ENCODE measurements around the gene ARF1. TPM values are rescaled to one million over a fixed set of nuclear protein-coding genes. Genes with fewer than 3 reads are reported as not detected.

Gene ARF1
- total RNA-seq, 1 experiment from 2014 or later, result 107 TPM

- no peaks in the 10 kb centered on the region for H3K36me3 ChIP-seq (ENCODE audit: insufficient read depth, low read length)
These were observed 61.1 kb downstream of the ARF1 start for GRCh38 chr1:228143480-228144192.

GRCh38 chr1:228144193-228144992 is 61.9 kb downstream of the ARF1 start:
- H3K4me2 ChIP-seq (ENCODE audit: low read depth, low read length, poor library complexity, severe bottlenecking), result no peak overlapping the region
- H4K20me1 ChIP-seq (ENCODE audit: insufficient read depth, low read depth, low read length), result peaks cover 21% of the 10 kb centered on the region
- H3K4me3 ChIP-seq (ENCODE audit: low read length), result no peak overlapping the region
- H3K36me3 ChIP-seq (ENCODE audit: insufficient read depth, low read length), result no peaks in the 10 kb centered on the region
- H3K27me3 ChIP-seq (ENCODE audit: low read length), result no peaks in the 10 kb centered on the region
- peaks cover 59% of the 10 kb centered on the region for H3K79me2 ChIP-seq (ENCODE audit: low read length)
- H3K4me1 ChIP-seq (ENCODE audit: low read length), result peaks cover 14% of the 10 kb centered on the region
- no peaks in the 10 kb centered on the region for H3K9me3 ChIP-seq (ENCODE audit: low read length)
- H3K9me2 ChIP-seq (replicated peaks; ENCODE audit: insufficient read depth, low read length), result no peaks in the 10 kb centered on the region
- DNase-seq, result no peak
- no peak overlapping the region for H2AFZ ChIP-seq (ENCODE audit: low read length)
- H3K27ac ChIP-seq (ENCODE audit: low read length), result no peak overlapping the region
- H3K9ac ChIP-seq (ENCODE audit: low read length), result no peak overlapping the region

More at GRCh38 chr1:228143480-228144192, 61.1 kb downstream of the ARF1 start:
- Histone ChIP-seq H2AFZ (ENCODE audit: low read length) (no peak overlapping the region), H3K4me2 (ENCODE audit: low read depth, low read length, poor library complexity, severe bottlenecking) (no peak overlapping the region), H3K9me2 (replicated peaks; ENCODE audit: insufficient read depth, low read length) (no peaks in the 10 kb centered on the region), H3K4me1 (ENCODE audit: low read length) (peaks cover 19% of the 10 kb centered on the region), H4K20me1 (ENCODE audit: insufficient read depth, low read depth, low read length) (peaks cover 21% of the 10 kb centered on the region), H3K27me3 (ENCODE audit: low read length) (no peaks in the 10 kb centered on the region), H3K9ac (ENCODE audit: low read length) (no peak overlapping the region), H3K9me3 (ENCODE audit: low read length) (no peaks in the 10 kb centered on the region), H3K4me3 (ENCODE audit: low read length) (no peak overlapping the region), H3K27ac (ENCODE audit: low read length) (no peak overlapping the region), H3K79me2 (ENCODE audit: low read length) (peaks cover 59% of the 10 kb centered on the region)
- no peak for DNase-seq

DNA sequence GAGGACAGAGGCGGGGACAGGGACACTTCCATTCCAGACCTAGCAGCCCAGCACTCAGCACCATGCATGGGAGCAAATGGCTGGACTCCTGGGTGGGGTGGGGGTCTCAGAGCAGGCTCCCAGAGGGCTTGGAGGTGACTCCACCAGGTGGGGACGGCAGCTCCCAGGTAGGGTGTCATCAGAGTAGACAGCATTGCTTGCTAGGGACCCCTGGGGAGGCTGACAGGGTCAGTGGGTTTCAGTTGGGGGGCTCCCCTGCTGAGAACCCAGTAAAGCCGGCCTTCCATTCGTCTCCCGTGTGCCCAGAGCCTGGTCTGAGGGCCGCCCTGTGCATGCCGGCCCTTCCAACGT is 62.5 kb downstream of the ARF1 start:
- Histone ChIP-seq H3K9me2 (replicated peaks; ENCODE audit: insufficient read depth, low read length) (no peaks in the 10 kb centered on the region), H3K9me3 (ENCODE audit: low read length) (no peaks in the 10 kb centered on the region), H3K4me1 (ENCODE audit: low read length) (peaks cover 14% of the 10 kb centered on the region), H3K79me2 (ENCODE audit: low read length) (peaks cover 59% of the 10 kb centered on the region), H3K4me3 (ENCODE audit: low read length) (no peak overlapping the region), H4K20me1 (ENCODE audit: insufficient read depth, low read depth, low read length) (peaks cover 21% of the 10 kb centered on the region), H3K36me3 (ENCODE audit: insufficient read depth, low read length) (no peaks in the 10 kb centered on the region), H3K4me2 (ENCODE audit: low read depth, low read length, poor library complexity, severe bottlenecking) (no peak overlapping the region), H3K9ac (ENCODE audit: low read length) (no peak overlapping the region), H2AFZ (ENCODE audit: low read length) (no peak overlapping the region), H3K27me3 (ENCODE audit: low read length) (no peaks in the 10 kb centered on the region), H3K27ac (ENCODE audit: low read length) (no peak overlapping the region)
- DNase-seq, result no peak

DNA sequence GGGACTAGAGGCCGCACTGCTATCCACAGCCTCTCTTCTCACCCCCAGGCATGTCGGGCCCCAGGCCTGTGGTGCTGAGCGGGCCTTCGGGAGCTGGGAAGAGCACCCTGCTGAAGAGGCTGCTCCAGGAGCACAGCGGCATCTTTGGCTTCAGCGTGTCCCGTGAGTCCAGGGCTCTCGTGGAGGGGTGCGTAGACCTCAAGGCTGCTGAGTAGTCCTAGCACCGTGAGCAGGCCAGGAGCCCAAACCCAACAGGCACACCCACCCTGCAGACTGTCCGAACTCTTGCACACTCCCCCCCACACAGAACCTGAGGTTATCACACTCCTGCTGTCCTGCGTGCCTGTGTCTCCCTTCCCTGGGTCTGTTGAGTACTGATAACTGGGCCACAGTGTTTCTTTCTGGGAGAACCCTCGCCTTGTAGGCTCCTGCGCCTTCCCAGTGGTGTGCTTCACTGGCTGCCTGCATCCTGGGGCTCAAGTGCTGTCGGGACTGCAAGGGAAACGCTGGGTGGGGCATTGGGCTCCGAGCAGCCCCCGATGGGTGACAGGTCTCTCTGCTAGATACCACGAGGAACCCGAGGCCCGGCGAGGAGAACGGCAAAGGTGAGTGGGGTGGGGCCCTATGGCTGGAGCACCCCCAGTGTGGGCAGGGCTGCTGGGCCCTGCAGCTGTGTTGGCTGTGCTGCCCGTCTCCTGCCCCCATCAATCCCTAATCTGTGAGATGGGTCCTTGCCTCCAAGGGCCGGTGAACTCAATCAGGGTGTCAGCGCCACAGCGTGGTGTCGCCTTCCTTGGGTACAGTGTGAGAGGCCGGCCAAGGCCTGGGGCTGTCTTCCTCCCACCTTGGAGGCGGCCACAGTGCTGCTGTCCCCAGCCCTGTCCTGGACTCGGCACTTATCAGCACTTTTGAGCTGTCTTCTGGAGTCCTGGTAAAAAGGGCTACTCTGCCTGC is 63.2 kb downstream of the ARF1 start:
- DNase-seq, result no peak
- no peak overlapping the region for H3K27ac ChIP-seq (ENCODE audit: low read length)
- no peaks in the 10 kb centered on the region for H3K27me3 ChIP-seq (ENCODE audit: low read length)
- peaks cover 54% of the 10 kb centered on the region for H3K79me2 ChIP-seq (ENCODE audit: low read length)
- no peak overlapping the region for H2AFZ ChIP-seq (ENCODE audit: low read length)
- no peaks in the 10 kb centered on the region for H3K9me2 ChIP-seq (replicated peaks; ENCODE audit: insufficient read depth, low read length)
- H3K9me3 ChIP-seq (ENCODE audit: low read length), result no peaks in the 10 kb centered on the region
- H4K20me1 ChIP-seq (ENCODE audit: insufficient read depth, low read depth, low read length), result peaks cover 19% of the 10 kb centered on the region
- no peak overlapping the region for H3K9ac ChIP-seq (ENCODE audit: low read length)
- no peaks in the 10 kb centered on the region for H3K36me3 ChIP-seq (ENCODE audit: insufficient read depth, low read length)
- H3K4me3 ChIP-seq (ENCODE audit: low read length), result no peak overlapping the region
- peaks cover 14% of the 10 kb centered on the region for H3K4me1 ChIP-seq (ENCODE audit: low read length)
- no peak overlapping the region for H3K4me2 ChIP-seq (ENCODE audit: low read depth, low read length, poor library complexity, severe bottlenecking)

GRCh38 chr1:228146417-228147150 is 64.1 kb downstream of the ARF1 start:
- H3K4me2 ChIP-seq (ENCODE audit: low read depth, low read length, poor library complexity, severe bottlenecking), result no peak overlapping the region
- H2AFZ ChIP-seq (ENCODE audit: low read length), result no peak overlapping the region
- peaks cover 8% of the 10 kb centered on the region for H3K4me1 ChIP-seq (ENCODE audit: low read length)
- peaks cover 18% of the 10 kb centered on the region for H4K20me1 ChIP-seq (ENCODE audit: insufficient read depth, low read depth, low read length)
- H3K9ac ChIP-seq (ENCODE audit: low read length), result no peak overlapping the region
- no peak for DNase-seq
- H3K27me3 ChIP-seq (ENCODE audit: low read length), result no peaks in the 10 kb centered on the region
- H3K4me3 ChIP-seq (ENCODE audit: low read length), result no peak overlapping the region
- H3K27ac ChIP-seq (ENCODE audit: low read length), result no peak overlapping the region
- peaks cover 45% of the 10 kb centered on the region for H3K79me2 ChIP-seq (ENCODE audit: low read length)
- no peaks in the 10 kb centered on the region for H3K36me3 ChIP-seq (ENCODE audit: insufficient read depth, low read length)
- no peaks in the 10 kb centered on the region for H3K9me2 ChIP-seq (replicated peaks; ENCODE audit: insufficient read depth, low read length)
- no peaks in the 10 kb centered on the region for H3K9me3 ChIP-seq (ENCODE audit: low read length)

DNA sequence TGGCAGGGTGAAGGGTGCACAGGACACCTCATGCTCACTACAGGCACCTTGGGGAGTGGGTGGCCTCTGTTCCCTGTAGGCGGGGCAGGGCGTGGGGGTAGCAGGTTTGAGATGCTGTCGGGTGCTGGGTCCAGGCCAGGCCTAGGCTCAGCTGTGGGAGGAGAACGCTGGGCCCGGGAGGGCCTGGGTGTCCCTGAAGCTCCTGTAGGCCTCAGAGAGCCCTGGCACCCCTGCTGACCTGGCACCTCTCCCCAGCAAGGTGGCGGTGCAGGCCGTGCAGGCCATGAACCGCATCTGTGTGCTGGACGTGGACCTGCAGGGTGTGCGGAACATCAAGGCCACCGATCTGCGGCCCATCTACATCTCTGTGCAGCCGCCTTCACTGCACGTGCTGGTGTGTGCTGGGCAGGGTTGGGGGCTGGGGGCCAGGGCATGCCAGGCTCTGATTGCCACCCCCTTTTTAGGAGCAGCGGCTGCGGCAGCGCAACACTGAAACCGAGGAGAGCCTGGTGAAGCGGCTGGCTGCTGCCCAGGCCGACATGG is 64.7 kb downstream of the ARF1 start:
- Histone ChIP-seq H3K36me3 (ENCODE audit: insufficient read depth, low read length) (no peaks in the 10 kb centered on the region), H3K79me2 (ENCODE audit: low read length) (peaks cover 39% of the 10 kb centered on the region), H3K27me3 (ENCODE audit: low read length) (no peaks in the 10 kb centered on the region), H3K4me1 (ENCODE audit: low read length) (peaks cover 1% of the 10 kb centered on the region; the same call in 1 of the 2 replicates), H3K9me3 (ENCODE audit: low read length) (no peaks in the 10 kb centered on the region), H3K27ac (ENCODE audit: low read length) (no peak overlapping the region), H3K9me2 (replicated peaks; ENCODE audit: insufficient read depth, low read length) (no peaks in the 10 kb centered on the region), H3K9ac (ENCODE audit: low read length) (no peak overlapping the region), H2AFZ (ENCODE audit: low read length) (no peak overlapping the region), H4K20me1 (ENCODE audit: insufficient read depth, low read depth, low read length) (peaks cover 18% of the 10 kb centered on the region), H3K4me3 (ENCODE audit: low read length) (no peak overlapping the region), H3K4me2 (ENCODE audit: low read depth, low read length, poor library complexity, severe bottlenecking) (no peak overlapping the region)
- DNase-seq, result no peak

DNA sequence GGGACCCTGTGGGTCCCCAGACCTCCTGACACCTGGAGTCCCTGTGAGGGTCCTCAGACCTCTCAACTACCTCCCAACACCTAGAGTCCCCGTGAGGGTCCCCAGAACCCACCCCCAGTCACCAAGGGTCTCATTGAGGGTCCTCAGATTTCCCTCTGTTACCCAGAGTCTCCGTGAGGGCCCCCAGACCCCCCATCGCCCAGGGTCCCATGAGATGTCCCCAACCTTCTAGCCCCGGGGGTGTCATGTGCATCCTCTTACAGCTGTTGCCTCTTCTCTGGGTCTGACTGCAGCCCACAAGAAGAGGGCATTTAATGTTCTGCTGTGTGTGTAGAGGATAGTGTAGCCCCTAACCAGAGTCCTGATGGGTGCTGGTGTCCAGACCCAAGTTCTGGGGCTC is 65.3 kb downstream of the ARF1 start:
- H3K9me3 ChIP-seq (ENCODE audit: low read length), result no peaks in the 10 kb centered on the region
- no peak overlapping the region for H2AFZ ChIP-seq (ENCODE audit: low read length)
- no peak overlapping the region for H3K27ac ChIP-seq (ENCODE audit: low read length)
- H3K27me3 ChIP-seq (ENCODE audit: low read length), result no peaks in the 10 kb centered on the region
- no peak overlapping the region for H3K9ac ChIP-seq (ENCODE audit: low read length)
- no peak overlapping the region for H3K4me2 ChIP-seq (ENCODE audit: low read depth, low read length, poor library complexity, severe bottlenecking)
- no peaks in the 10 kb centered on the region for H3K9me2 ChIP-seq (replicated peaks; ENCODE audit: insufficient read depth, low read length)
- H3K4me3 ChIP-seq (ENCODE audit: low read length), result no peak overlapping the region
- H4K20me1 ChIP-seq (ENCODE audit: insufficient read depth, low read depth, low read length), result peaks cover 18% of the 10 kb centered on the region
- H3K4me1 ChIP-seq (ENCODE audit: low read length), result no peaks in the 10 kb centered on the region
- peaks cover 34% of the 10 kb centered on the region for H3K79me2 ChIP-seq (ENCODE audit: low read length)
- no peak for DNase-seq
- no peaks in the 10 kb centered on the region for H3K36me3 ChIP-seq (ENCODE audit: insufficient read depth, low read length)
